HG02571 (cell line): ENCODE data around the gene RBM45.
"Not testable (repeated sequence)": the region's sequence is repeated elsewhere in the genome, so short reads cannot be mapped to it uniquely, and the experiment has no call there.

Experiments
- ATAC-seq: cut with Tn5 transposase; IDR thresholded peaks from one replicate; pipeline ENCODE4 v1.9.1; 2021; ENCODE audit warnings: mild to moderate bottlenecking, moderate library complexity; ENCODE audit not compliant: unreplicated experiment

Gene RBM45, protein sequence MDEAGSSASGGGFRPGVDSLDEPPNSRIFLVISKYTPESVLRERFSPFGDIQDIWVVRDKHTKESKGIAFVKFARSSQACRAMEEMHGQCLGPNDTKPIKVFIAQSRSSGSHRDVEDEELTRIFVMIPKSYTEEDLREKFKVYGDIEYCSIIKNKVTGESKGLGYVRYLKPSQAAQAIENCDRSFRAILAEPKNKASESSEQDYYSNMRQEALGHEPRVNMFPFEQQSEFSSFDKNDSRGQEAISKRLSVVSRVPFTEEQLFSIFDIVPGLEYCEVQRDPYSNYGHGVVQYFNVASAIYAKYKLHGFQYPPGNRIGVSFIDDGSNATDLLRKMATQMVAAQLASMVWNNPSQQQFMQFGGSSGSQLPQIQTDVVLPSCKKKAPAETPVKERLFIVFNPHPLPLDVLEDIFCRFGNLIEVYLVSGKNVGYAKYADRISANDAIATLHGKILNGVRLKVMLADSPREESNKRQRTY

DNA sequence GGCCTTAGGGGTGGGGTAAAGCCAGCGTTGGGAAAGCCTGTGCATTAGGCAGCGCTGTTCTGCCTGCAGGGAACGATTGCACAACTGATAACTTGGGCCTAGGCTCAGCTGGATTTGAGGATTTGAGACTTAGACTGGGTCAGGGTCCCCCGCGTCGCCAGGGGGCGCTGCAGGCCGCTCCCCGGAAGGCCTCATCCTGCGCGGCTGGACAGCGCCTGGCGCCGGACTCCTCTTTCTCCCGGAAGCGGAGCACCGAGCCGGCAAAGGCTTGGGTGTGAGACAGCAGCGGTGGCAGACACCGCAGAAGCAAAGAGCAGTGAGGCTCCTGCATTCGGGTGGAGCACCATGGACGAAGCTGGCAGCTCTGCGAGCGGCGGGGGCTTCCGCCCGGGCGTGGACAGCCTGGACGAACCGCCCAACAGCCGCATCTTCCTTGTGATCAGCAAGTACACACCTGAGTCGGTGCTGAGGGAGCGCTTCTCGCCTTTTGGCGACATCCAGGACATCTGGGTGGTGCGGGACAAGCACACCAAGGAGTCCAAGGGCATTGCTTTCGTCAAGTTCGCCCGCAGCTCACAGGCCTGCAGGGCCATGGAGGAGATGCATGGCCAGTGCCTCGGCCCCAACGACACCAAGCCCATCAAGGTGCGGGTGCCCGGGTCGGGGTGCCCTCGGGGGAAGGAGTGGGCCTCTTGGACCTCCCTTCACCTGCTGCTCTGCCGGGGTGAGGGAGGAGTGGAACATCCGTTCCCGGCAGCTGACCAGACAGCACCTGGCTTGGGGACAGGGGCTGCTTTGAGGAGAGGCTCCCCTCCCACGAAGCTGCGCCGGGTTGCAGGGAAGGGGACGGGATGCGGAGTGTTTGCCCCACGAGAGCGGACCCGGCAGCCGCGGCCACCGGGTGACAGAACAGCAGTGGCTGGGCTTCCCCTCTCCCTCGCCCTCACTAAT, at the start of gene RBM45:
TSS of gene RBM45 (plus strand) at position 236 of the 951 bp plus-strand sequence. CDS start at position 346, 110 bp downstream.
- ATAC-seq: peak; percentile 85

DNA sequence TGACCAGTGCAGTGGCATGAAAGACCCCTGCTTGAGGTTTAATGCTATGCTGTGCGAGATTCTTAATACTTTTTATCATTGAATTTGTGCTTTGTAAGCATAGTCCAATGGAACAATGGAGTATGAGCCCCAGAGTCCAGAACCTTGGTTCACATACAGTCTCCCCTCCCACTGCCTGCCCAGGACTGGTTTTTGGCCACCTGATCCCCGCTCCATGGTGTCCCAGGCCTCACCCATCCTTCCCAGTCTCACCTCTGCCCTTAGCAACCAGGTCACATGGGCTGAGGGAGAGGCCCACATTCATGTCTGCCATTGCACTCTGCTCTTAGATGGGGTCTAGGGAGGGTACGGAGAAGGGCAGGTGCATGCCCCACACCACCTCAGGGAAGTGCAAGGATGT, 45.9 kb upstream of the RBM45 start:
- no peak for ATAC-seq

DNA sequence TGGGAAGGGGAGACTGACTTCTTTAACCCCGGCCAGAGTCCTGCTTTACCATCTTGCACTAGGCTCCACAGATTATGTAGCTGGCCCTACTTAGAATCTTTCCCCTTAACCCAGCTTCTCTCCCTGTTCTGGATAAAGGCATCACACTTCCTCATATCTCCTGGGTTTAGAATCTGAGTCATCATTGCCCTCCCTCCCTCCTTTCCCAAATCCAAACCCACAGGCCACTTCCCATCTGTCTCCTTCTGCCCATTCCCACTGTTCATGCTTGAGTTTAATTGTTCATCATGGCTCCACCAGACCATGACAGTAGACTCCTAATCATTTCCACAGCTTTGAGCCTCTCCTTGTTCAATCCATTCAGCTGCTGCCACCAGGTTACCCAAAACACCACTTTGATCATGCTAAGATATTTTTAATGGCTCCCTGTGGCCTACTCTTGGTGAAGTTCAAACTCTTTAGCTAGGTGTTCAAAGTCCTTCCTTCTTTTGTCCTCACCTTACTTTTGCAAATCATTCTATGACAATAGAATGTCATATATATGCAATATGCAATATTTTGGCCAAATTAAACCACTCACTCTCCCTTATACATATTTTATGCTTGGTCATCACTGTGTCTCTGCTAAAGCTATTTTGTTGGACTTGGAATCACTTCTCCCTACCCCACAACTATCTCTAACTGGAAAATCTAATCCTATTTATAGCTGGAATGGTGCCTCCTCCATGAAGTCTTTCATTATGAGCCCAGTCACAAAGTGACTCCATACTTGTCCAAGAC, 45.2 kb upstream of the RBM45 start:
- no peak for ATAC-seq

DNA sequence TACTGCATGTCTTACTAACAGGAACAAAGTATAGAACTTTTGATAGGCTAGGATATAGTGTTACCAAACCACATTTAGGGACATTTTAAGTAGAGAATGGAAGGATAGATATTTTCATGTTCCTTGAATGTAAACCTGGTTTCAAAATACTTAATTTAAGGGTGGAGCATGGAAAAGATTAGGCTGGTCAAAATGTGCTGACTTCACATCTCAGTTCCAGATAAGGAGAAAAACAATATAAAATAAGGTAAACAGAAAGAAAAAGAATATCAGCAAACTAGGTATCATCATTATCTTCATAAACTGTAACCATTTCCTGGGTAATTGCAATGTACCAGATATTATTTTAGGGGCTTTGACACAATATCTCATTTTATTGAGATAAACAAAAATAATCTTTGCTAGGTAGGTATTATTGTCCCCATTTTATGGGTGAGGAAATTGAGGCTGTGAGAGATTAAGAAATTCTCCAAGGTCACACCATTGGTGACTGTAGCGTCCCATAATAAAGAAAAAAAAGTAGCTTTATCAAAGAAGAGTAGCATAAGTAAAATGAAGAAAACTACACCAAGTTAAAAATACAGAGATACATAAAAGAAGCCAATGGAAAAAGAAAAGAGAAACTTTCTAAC, 43.3 kb upstream of the RBM45 start:
- no peak for ATAC-seq

DNA sequence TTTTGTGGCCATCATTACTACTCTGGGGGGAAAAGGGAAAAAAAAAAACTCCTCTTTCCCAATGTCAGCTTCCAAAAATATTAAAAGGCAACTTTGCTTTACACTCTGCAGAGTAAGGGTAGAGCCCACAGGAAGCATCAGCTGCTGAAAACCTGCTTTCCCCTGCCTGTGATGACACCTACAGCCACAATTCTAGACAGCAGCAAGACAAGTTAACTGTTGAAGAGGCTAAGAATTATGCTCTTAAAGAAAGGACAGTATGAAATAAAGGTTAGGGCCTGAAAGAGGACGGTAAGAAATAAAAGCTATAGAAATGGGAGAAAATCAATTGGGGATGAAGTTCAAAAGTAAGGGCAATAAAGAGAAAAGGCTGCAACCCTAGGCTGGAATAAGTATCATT, 42.7 kb upstream of the RBM45 start:
- ATAC-seq: no peak

DNA sequence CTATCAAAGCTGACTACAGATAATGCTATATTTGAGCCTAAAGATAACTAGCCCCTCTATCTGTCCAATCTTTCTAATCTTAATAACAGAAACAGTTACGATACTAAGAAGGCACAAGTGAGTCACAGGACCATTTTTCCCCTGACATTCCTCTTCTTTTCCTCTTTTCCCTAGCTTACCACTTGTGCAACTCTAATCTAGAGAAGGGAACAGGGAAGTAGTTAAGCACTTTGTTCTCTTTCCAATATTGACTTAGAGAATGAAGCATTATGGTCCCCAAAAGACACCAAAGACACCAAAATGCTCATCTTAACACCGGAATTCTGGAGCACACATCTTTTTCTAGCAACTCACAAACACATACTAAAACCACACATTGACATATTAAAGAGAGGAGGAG, 41.4 kb upstream of the RBM45 start:
- no peak for ATAC-seq

DNA sequence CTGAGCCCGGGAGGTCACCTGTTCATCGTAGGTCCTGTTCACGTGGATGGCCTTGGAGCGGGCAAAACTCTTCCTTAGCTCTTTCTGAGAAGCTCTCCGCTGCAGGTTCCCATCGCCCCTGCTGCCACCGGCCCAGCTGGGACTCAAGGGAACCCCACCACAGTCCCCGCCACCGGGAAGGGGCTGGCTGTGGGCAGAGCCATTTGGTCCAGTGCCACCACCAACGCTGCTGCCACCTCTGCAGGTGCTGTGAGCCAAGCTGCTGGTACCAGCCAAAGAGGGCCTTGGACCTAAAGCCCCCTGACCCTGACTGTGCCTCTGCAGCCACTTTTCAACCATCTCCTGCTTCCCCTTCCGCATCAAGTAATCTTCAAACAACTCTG, 40.2 kb upstream of the RBM45 start:
- no peak for ATAC-seq

DNA sequence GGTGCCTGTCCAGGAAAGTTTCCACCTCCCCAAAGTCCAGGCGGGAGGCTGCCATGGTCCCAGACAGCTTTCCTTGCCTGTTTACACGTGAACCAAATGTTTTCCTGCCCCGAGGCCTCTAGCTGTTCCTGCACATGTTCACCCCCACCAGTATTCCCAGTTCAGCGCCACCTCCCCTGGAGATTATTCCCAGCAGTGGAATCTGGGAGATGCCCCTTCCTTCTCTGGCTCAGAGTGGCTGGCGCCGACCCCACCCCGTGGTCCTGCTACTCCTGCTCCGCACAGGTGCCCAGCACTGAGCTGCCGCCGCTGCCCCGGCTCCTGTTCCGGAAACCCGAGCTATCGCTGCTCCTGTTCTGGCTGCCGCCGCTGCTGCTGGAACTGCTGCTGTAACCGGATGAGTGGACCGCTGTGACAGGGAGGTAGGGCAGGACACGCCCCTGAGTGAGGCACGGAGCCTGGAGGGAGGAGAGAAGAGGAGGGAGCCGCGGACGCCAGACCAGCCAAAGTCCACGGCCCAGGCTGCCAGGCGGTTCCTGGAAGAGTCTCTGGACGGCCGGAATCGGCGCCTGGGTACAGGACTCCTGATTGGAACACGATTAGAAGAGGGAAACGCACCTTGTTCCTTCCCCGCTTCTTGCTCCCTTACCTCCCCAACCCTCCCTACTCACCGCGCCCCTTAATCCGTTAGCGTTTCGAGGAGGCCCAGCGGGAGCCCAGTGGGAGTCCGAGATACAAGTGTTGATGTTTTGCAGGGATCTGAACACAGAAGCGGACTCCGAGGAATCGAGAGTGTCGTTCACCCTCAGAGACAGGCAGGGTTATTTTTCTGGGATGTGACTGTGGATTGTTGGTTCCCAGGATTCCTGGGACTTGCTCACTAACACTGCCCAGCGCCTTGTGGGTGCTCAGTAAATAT, 39.6 kb upstream of the RBM45 start, which contains the start of gene PDE11A:
TSS of gene PDE11A (minus strand) at position 395 of the 919 bp plus-strand sequence. CDS start at position 55, 340 bp downstream.
- no peak for ATAC-seq

DNA sequence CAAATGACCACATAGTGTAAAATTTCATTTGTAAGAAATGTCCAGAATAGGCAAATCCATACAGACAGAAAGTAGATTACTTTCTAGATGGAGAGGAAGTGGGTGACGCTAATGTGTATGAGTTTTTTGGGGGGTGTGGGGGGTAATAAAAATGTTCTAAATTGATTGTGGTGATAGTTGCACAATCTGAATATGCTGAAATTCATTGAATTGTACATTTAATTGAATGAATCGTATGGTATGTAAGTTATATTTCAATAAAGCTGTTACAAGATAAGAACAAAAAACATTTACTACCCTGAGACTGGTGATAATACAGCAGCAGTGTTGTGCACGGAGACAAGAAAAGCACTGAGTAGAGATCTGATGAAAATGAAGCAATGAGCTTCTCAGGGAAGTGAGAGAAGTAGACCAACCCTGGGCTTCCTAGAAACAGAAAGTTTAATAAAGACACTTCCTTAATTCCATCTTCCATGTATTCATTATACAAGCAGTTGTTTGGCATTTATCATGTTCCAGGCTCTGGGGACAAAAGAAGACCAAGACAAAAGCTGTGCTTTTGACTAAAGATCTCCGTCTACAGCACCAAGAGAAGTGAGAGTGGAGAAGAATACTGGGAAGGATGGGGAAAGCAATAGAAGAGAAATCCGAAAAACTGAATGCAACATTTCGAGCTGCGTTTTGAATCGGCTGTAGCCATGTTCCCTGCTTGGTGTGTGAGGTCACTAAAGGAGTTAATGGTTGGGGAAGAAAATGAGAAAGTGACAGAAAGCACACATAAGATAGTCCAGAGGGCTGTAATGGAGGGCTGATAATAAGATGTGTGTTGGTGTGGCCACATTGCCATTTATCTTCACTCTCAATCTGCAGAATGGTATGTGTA, 37.9 kb upstream of the RBM45 start:
- no peak for ATAC-seq

DNA sequence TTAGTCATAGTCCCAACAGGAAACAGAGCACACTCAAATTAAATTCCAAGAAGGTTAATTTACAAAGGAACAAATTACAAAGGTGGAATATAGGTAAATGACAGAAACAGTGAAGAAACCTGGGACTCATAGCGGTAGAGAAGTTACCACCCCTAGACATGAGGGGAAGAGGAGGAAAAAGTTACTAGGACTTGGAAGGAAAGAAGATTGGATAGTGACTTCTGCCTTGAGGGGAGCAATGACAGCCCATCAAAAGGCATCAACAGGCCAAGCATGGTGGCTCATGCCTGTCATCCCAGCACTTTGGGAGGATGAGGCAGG, 37.3 kb upstream of the RBM45 start:
- ATAC-seq: no peak

DNA sequence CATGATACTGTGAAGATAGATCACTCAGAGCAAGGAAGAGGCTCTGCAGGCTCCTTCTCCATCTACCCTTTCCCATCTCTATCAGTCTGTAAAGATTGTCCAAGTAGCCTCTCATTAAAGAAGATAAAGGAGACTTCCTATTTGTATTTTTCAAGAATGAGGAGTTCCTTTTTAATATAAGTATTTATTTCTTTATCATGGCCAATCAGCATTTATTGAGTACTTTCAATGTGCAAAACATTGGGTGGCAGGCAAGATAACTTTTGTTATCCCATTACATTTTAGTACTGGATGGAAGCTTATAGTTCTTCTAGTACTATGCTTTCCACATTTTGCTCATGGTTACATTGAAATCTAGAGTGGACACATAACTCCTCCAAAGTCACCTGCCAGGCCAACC, 36.1 kb upstream of the RBM45 start:
- ATAC-seq: no peak

DNA sequence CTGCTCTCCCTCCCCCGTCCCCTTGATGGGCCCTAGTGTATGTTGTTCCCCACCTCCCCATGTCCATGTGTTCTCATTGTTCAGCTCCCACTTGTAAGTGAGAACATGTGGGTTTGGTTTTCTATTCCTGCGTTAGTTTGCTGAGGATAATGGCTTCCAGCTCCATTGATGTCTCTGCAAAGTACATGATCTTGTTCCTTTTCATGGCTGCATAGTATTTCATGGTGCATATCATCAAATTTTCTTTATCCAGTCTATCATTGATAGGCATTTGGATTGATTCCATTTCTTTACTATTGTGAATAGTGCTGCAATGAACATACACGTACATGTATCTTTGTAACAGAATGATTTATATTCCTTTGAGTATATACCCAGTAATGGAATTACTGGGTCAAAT, 33.0 kb upstream of the RBM45 start:
- not testable (repeated sequence) for ATAC-seq

DNA sequence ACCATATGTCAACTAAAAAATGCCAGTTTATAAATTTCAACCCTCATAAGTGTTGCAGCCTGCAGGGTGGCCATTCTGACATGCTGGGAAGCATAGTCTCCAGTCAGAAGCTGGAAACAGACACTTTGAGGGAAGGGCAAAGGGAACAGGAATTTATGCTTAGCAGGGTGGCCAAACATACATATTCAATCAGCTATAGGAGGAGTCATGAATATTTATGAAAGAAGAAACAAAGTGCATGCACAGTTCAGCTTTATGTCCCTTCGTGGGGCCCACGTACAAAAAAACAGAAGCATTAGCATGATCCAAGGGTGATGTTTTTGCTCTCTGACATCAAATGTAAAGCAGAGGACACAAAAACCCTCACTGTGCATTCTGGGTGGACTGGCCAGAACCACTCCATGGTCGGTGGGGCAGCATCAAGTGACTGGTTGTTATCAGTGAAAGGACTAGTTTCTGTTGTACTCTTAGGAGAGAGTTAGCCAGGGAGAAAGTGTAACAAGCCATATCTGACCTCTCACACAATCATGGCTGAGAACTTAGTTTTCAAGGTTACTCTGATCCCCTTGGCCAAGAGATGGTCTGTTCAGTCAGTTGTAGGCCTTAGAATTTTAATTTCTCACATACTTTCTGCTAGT, 29.7 kb upstream of the RBM45 start:
- no peak for ATAC-seq

DNA sequence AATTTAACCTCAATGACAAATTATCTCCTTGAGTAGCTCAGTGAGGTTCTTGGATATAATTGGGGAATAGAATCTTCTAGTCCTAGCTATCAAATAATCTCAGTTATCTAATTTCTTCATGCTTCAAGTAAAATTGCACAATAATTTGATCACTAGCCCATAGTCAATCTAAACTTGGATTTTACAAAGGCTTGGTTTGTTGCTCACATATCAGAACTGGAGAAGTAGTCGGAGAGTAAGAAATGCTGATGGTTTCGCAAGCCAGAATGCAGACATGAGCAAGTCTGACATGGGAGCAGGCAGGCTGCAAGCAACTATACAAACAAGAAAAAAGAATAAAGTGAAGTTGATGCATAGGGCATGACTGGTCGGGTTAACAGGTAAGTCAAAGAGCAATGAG, 28.0 kb upstream of the RBM45 start:
- ATAC-seq: no peak

DNA sequence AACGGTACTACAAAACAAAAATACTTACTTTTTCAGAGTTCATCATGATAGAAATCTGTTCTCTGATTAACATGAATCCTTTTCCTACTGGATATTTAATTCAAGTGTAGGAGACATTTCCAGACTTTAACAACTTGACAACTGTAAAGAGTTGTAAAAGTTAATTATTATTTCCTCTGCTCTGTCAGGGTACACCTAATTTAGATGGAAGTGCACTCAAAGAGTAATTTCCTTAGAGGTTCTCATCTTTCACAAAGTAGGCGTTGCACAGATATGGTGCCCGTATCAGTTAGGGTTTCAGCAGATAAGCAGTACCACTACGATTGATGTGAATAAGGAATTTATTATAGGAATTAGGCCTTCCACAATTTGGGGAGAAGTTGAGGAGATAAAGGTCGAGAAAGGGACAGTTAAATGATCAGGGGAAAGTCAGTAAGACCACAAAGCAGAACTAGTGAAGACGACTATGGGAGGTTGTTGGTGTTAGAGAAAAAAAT, 23.4 kb upstream of the RBM45 start:
- no peak for ATAC-seq

DNA sequence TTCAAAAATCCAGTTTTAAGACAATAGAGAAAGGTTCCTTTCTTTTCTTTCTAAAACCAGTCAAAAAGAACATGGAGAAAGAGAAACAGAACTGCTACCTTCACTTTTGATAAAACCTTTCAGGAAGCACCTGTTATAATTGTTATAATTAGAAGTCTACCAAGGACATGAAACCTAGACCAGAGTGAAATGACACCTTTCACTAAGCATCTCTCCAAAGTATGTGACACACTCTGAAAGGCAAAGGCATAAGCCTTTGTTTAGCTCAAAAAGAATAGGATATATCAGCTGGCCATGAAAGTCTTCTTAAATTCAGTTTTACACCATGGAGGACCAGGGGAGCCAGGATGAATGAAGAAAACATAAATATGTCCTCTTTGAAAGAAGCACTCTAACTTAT, 18.8 kb upstream of the RBM45 start:
- ATAC-seq: no peak

DNA sequence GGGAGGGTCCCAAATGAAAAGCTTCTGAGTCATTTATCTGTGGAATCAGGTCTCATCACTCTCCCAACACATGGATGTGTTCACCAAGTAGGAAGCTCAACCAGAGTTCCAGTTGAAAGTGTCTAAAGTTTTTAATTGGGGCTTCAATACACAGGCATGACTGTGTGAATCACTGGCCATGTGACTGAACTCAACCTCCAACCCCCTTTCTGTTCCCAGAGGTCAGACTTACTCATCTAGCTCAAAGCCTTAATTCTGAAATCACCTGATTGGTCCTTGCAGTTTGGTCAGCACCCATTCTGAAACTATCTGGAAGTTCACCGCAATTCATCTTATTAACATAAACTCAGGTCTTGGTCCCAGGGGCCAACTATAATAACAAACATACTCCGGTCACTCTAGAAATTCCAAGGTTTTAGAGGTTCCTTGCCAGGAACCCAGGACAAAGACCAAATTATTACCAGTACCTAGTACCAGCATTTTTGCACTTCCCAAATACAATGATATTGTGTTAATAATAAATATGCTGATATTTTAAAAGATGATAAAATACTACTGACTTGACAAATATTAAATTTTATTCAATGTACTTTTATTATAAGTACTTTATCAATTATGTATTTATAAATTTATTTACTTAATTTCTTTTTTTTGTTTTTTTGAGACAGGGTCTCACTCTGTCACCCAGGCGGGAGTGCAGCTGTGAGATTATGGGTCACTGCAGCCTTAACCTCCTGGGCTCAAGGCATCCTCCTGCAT, 10.7 kb upstream of the RBM45 start:
- ATAC-seq: no peak
